Transverse colon (tissue), 3 donors: ENCODE data around the gene MTOR.

Experiments
- CTCF ChIP-seq, 5 experiments: fragments of 200-600 bp in 3 of 5; fragments of 450-650 bp in 2 of 5; sonication (generic) in 3 of 5; IDR thresholded peaks; 1 replicate in 2 of 5; 2 replicates in 3 of 5; pipeline ENCODE4 v1.5.1; 2016 to 2017; ENCODE audit warnings: antibody characterized with exemption in 5 of 5, inconsistent platforms in 3 of 5, mild to moderate bottlenecking in 2 of 5, moderate library complexity in 1 of 5
- EP300 ChIP-seq: sonication (generic); formaldehyde crosslinking; IDR thresholded peaks from one replicate; pipeline ENCODE4 v1.6.1; 2017; ENCODE audit warnings: antibody characterized with exemption, low read depth
- POLR2A ChIP-seq: fragments of 450-650 bp; IDR thresholded peaks from one replicate; pipeline ENCODE4 v1.6.1; 2016; ENCODE audit warnings: antibody characterized with exemption, mild to moderate bottlenecking, moderate library complexity

DNA sequence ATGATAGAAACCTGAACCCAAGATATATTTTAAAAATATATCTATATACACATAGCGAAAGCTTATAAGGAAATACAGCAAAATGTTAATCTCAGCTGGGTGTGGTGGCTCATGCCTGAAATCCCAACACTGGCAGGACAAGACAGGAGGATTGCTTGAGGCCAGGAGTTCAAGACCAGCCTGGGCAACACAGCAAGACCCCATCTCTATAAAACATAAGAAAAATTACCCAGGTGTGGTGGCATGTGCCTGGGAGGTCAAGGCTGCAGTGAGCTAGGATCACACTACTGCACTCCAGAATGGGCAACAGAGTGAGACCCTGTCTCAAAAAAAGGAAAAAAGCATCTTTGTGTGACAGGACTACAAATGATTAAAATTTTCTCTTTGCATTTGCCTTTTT is 196.6 kb downstream of the MTOR start:
- no peak for TF ChIP-seq CTCF (IDR thresholded peaks at IDR 0.05)
- TF ChIP-seq EP300: no peak
- no peak for TF ChIP-seq POLR2A
